C1 segment of cervical spinal cord (tissue), 14 donors: ENCODE results near the gene HDGF.
A peak's percentile ranks its signal among the peaks of the same experiment; 100 is the strongest.

Source experiments
- DNase-seq, 14 donors: peaks; one replicate each; lab custom pipeline; 2025; lab: John Stamatoyannopoulos, UW

Gene HDGF

GRCh38 chr1:156746728-156747631 is 4.5 kb downstream of the HDGF start:
- DNase-seq, result peak; percentile 26 to 88 (median 76)

GRCh38 chr1:156746406-156746727 is 5.1 kb downstream of the HDGF start:
- DNase-seq, result no peak

GRCh38 chr1:156745881-156746280 is 5.6 kb downstream of the HDGF start:
- no peak for DNase-seq

GRCh38 chr1:156744786-156745419 is 6.6 kb downstream of the HDGF start:
- DNase-seq, result no peak

GRCh38 chr1:156744344-156744743 is 7.1 kb downstream of the HDGF start:
- DNase-seq, result no peak

- DNase-seq, result no peak
Measured at GRCh38 chr1:156743367-156744302, 7.8 kb downstream of the HDGF start.

GRCh38 chr1:156742801-156743200 is 8.7 kb downstream of the HDGF start:
- no peak for DNase-seq

- no peak for DNase-seq
Measured at GRCh38 chr1:156742017-156742416, 9.5 kb downstream of the HDGF start.

GRCh38 chr1:156741481-156741983 is 9.9 kb downstream of the HDGF start:
- no peak for DNase-seq

GRCh38 chr1:156740741-156741480 is 10.6 kb downstream of the HDGF start, which contains the start of gene MRPL24:
TSS of gene MRPL24 (minus strand) at chr1:156741088. CDS start at chr1:156738704, 2,384 bp downstream.
- DNase-seq, result peak; percentile 72 to 100 (median 97)

- DNase-seq, result no peak
Measured at GRCh38 chr1:156740237-156740740, 11.2 kb downstream of the HDGF start.

- no peak for DNase-seq
Measured at GRCh38 chr1:156738916-156739315, 12.6 kb downstream of the HDGF start.

- no peak for DNase-seq
Measured at GRCh38 chr1:156738407-156738806, 13.1 kb downstream of the HDGF start.

- no peak for DNase-seq
Measured at GRCh38 chr1:156733989-156734584, 17.4 kb downstream of the HDGF start.

- peak; percentile 49 to 96 (median 86) for DNase-seq
Measured at GRCh38 chr1:156728599-156729462, 22.6 kb downstream of the HDGF start, which contains the start of gene ISG20L2. TSS of gene ISG20L2 (minus strand) at chr1:156728766. CDS start at chr1:156727652, 1,114 bp downstream.

- DNase-seq, result peak; percentile 48 to 93 (median 86)
Measured at GRCh38 chr1:156727926-156728598, 23.4 kb downstream of the HDGF start, which contains the start of gene METTL25B. TSS of gene METTL25B (plus strand) at chr1:156728469. CDS start at chr1:156729105, 636 bp downstream.

- no peak for DNase-seq
Measured at GRCh38 chr1:156727492-156727891, 24.0 kb downstream of the HDGF start.

- peak in 3 of 14 donors; percentile 13 to 19 (median 18) for DNase-seq
Measured at GRCh38 chr1:156726549-156727226, 24.8 kb downstream of the HDGF start.
